Body of pancreas (tissue), 4 donors: ENCODE data around the gene TNIP2.

Source experiments
- POLR2A ChIP-seq, 3 donors: fragments of 450-650 bp; IDR thresholded peaks; one replicate each; pipeline ENCODE4 v1.6.1; 2016; ENCODE audit warnings: antibody characterized with exemption in 3 of 3, mild to moderate bottlenecking in 2 of 3
- TF ChIP-seq, protein P1 (sequence below), 7 experiments: fragments of 450-650 bp in 4 of 7; fragments of 200-600 bp in 3 of 7; sonication (generic) in 3 of 7; IDR thresholded peaks; one replicate each; pipeline ENCODE4 v1.5.1; 2016 to 2019; ENCODE audit warnings: antibody characterized with exemption in 7 of 7

DNA sequence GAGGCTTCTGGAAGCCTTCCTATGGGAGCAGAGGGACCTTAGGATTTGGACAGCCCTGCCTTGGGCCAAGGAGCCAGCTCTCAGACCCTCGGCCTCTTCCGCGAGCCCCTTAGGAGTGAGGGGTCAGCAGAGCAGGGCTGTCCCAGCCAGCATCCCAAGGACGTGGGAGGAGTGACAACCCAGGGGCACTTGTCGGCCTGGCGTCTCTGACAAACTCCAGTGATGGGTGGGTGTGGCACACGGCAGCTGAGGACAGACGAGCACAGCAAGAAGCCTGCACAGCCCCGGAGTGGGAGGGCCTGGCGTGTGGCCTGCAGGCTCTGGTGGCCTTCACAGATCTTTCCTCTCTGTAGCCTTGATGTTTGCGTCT, 11.6 kb upstream of the TNIP2 start:
- TF ChIP-seq, protein P1, sequence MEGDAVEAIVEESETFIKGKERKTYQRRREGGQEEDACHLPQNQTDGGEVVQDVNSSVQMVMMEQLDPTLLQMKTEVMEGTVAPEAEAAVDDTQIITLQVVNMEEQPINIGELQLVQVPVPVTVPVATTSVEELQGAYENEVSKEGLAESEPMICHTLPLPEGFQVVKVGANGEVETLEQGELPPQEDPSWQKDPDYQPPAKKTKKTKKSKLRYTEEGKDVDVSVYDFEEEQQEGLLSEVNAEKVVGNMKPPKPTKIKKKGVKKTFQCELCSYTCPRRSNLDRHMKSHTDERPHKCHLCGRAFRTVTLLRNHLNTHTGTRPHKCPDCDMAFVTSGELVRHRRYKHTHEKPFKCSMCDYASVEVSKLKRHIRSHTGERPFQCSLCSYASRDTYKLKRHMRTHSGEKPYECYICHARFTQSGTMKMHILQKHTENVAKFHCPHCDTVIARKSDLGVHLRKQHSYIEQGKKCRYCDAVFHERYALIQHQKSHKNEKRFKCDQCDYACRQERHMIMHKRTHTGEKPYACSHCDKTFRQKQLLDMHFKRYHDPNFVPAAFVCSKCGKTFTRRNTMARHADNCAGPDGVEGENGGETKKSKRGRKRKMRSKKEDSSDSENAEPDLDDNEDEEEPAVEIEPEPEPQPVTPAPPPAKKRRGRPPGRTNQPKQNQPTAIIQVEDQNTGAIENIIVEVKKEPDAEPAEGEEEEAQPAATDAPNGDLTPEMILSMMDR (IDR thresholded peaks at IDR 0.05) = no peak
- TF ChIP-seq POLR2A (IDR thresholded peaks at IDR 0.05) = no peak
